PFSK-1 (cell line): Measurements from ENCODE around the gene SLC6A11.

Experiments
- FOXP2 ChIP-seq: optimal IDR thresholded peaks from 2 replicates; pipeline ENCODE3; 2011; ENCODE audit warnings: borderline replicate concordance, control low read depth, inconsistent platforms; ENCODE audit not compliant: insufficient read depth; ENCODE audit errors: extremely low read length, extremely low read depth
- POLR2AphosphoS5 ChIP-seq: IDR thresholded peaks from 2 replicates; pipeline ENCODE4 v1.6.1; 2012; ENCODE audit warnings: low read depth, mild to moderate bottlenecking, control low read depth, low read length, moderate library complexity
- REST ChIP-seq, 2 experiments: IDR thresholded peaks; 2 replicates each; pipeline versions ENCODE4 v1.6.1 to v1.8.0; 2011 to 2012; ENCODE audit warnings: low read depth in 2 of 2, low read length in 2 of 2, control low read depth in 1 of 2, inconsistent platforms in 1 of 2, mild to moderate bottlenecking in 1 of 2, moderate library complexity in 1 of 2; ENCODE audit not compliant: insufficient read depth in 1 of 2
- SIN3A ChIP-seq: IDR thresholded peaks from 2 replicates; pipeline ENCODE4 v1.6.1; 2012; ENCODE audit warnings: mild to moderate bottlenecking, low read length, moderate library complexity, borderline replicate concordance; ENCODE audit not compliant: insufficient read depth
- TAF1 ChIP-seq: IDR thresholded peaks from 2 replicates; pipeline ENCODE4 v1.6.1; 2012; ENCODE audit warnings: low read length, control low read depth, borderline replicate concordance; ENCODE audit not compliant: insufficient read depth

- TF ChIP-seq TAF1 (no peak), SIN3A (no peak), FOXP2 (no peak), REST (IDR thresholded peaks at IDR 0.05; ENCODE audit: insufficient read depth in 1 of 2, low read depth in 2 of 2, low read length in 2 of 2) (no peak), POLR2AphosphoS5 (no peak)
These were observed 142.1 kb downstream of the SLC6A11 start for GRCh38 chr3:10957976-10958749.
